B cell (primary cell): Measurements from ENCODE around the gene AGR3. TPM values are rescaled to one million over a fixed set of nuclear protein-coding genes. Genes with fewer than 3 reads are reported as not detected.

Experiments
- ATAC-seq: fragments of 200-7000 bp; cut with Tn5 transposase; one replicate; pipeline ENCODE4 v1.10.0; 2021; ENCODE audit warnings: low read depth, mild to moderate bottlenecking, moderate number of reproducible peaks, moderate library complexity
- CTCF ChIA-PET: fragments of 350-600 bp; sonication (Branson Sonifier 250); formaldehyde crosslinking; loops from one replicate; lab custom pipeline; 2021; ENCODE audit warnings: antibody characterized with exemption, inconsistent platforms; lab: Charles Lee
- POLR2A ChIA-PET: fragments of 350-600 bp; sonication (Branson Sonifier 250); formaldehyde crosslinking; loops from one replicate; lab custom pipeline; 2021; ENCODE audit warnings: antibody characterized with exemption; lab: Charles Lee
- DNase-seq: peaks from one replicate; pipeline ENCODE4 v3.0.0; 2013
- H2AFZ ChIP-seq: 2 replicates; pipeline ENCODE4 v1.6.1; 2012; ENCODE audit warnings: mild to moderate bottlenecking, low read depth, low read length; ENCODE audit not compliant: insufficient read depth, poor library complexity, severe bottlenecking
- H3K27ac ChIP-seq, 2 donors: 1 replicate in 1 of 2; 2 replicates in 1 of 2; pipeline ENCODE4 v1.5.1; 2012 to 2013; ENCODE audit warnings: low read length in 2 of 2, mild to moderate bottlenecking in 2 of 2, moderate library complexity in 1 of 2
- H3K27me3 ChIP-seq, 4 experiments: fragments of 200-600 bp in 1 of 4; sonication (generic) in 1 of 4; replicated peaks in 1 of 4; 1 replicate in 2 of 4; 2 replicates in 2 of 4; pipeline versions ENCODE4 v1.6.1 to v1.7.0; 2013 to 2016; ENCODE audit warnings: low read length in 3 of 4, mild to moderate bottlenecking in 2 of 4, mixed read lengths in 1 of 4, moderate library complexity in 1 of 4; ENCODE audit not compliant: insufficient read depth in 4 of 4, control insufficient read depth in 3 of 4; ENCODE audit errors: control extremely low read depth in 1 of 4
- H3K36me3 ChIP-seq, 2 experiments: replicated peaks in 1 of 2; 1 replicate in 1 of 2; 2 replicates in 1 of 2; pipeline versions ENCODE4 v1.6.1 to v1.7.1; 2013; ENCODE audit warnings: low read length in 1 of 2; ENCODE audit not compliant: insufficient read depth in 2 of 2, control insufficient read depth in 1 of 2; ENCODE audit errors: control extremely low read depth in 1 of 2, extremely low read depth in 1 of 2
- H3K4me1 ChIP-seq, 2 donors: fragments of 200-600 bp in 1 of 2; sonication (generic) in 1 of 2; 1 replicate in 1 of 2; 2 replicates in 1 of 2; pipeline versions ENCODE4 v1.5.1 to v1.6.1; 2013 to 2017; ENCODE audit warnings: low read length in 2 of 2; ENCODE audit not compliant: control insufficient read depth in 2 of 2, insufficient read depth in 2 of 2
- H3K4me2 ChIP-seq: replicated peaks from 2 replicates; pipeline ENCODE3; 2012; ENCODE audit warnings: mild to moderate bottlenecking, low read depth, low read length; ENCODE audit not compliant: poor library complexity, severe bottlenecking
- H3K4me3 ChIP-seq, 5 experiments: fragments of 200-600 bp in 1 of 5; sonication (generic) in 1 of 5; 1 replicate in 3 of 5; 2 replicates in 2 of 5; pipeline versions ENCODE4 v1.5.1 to v1.7.0; 2011 to 2016; ENCODE audit warnings: low read length in 4 of 5, mild to moderate bottlenecking in 4 of 5, low read depth in 2 of 5, control low read depth in 1 of 5, moderate library complexity in 1 of 5; ENCODE audit not compliant: insufficient read depth in 1 of 5; ENCODE audit errors: control extremely low read depth in 1 of 5, extremely low read depth in 1 of 5
- H3K79me2 ChIP-seq: fragments of 200-600 bp; sonication (generic); one replicate; pipeline ENCODE4 v1.6.0; 2016; ENCODE audit warnings: low read length; ENCODE audit not compliant: control insufficient read depth, insufficient read depth
- H3K9ac ChIP-seq: fragments of 200-600 bp; sonication (generic); 2 replicates; pipeline ENCODE4 v1.6.1; 2017; ENCODE audit warnings: mild to moderate bottlenecking, low read length, moderate library complexity
- H3K9me3 ChIP-seq, 3 donors: one replicate each; pipeline versions ENCODE4 v1.6.1 to v1.7.1; 2013; ENCODE audit warnings: low read length in 2 of 3; ENCODE audit not compliant: control insufficient read depth in 2 of 3, insufficient read depth in 1 of 3; ENCODE audit errors: control extremely low read depth in 1 of 3
- H4K20me1 ChIP-seq: 2 replicates; pipeline ENCODE4 v1.6.0; 2012; ENCODE audit warnings: mild to moderate bottlenecking, low read length; ENCODE audit not compliant: insufficient read depth, control insufficient read depth, poor library complexity, severe bottlenecking
- H3K27ac Mint-ChIP-seq: one replicate; pipeline ENCODE4 v1.8.0; 2021; ENCODE audit warnings: mixed read lengths
- H3K27me3 Mint-ChIP-seq: one replicate; pipeline ENCODE4 v1.8.0; 2021; ENCODE audit warnings: mixed read lengths
- H3K4me1 Mint-ChIP-seq: one replicate; pipeline ENCODE4 v1.8.0; 2021; ENCODE audit warnings: mixed read lengths
- H3K4me3 Mint-ChIP-seq: one replicate; pipeline ENCODE4 v1.8.0; 2021; ENCODE audit warnings: mixed read lengths
- H3K9me3 Mint-ChIP-seq: one replicate; pipeline ENCODE4 v1.8.0; 2022; ENCODE audit warnings: mixed read lengths; ENCODE audit not compliant: insufficient read depth
- EZH2 ChIP-seq: IDR thresholded peaks from 2 replicates; pipeline ENCODE4 v1.6.1; 2012; ENCODE audit warnings: borderline replicate concordance, low read depth, mild to moderate bottlenecking, moderate library complexity, low read length; ENCODE audit not compliant: insufficient read depth, poor library complexity, severe bottlenecking
- WGBS: methylation state at CpG from one replicate; pipeline ENCODE4 v1.1.5; 2013; ENCODE audit warnings: missing lambda C conversion rate; ENCODE audit not compliant: insufficient coverage; 5-methylcytosine and 5-hydroxymethylcytosine counted together
- intact Hi-C: fragments of 100-400 bp; cut with micrococcal nuclease; formaldehyde crosslinking; loops from one replicate; pipeline ENCODE4 v1.10.0; 2022
- polyA plus RNA-seq: library from polyadenylated mRNA; depleted of rRNA; stranded (reverse); fragments of >200 nt; gene quantifications from 2 replicates; pipeline ENCODE4 v1.2.3, GENCODE V29; 2012
- total RNA-seq, 2 donors: library from RNA; stranded (reverse); fragments of 120-200 nt in 1 of 2; gene quantifications; 1 replicate in 1 of 2; 2 replicates in 1 of 2; pipeline versions ENCODE4 v1.2.3 to v1.2.4, GENCODE V29; 2013 to 2022
- TF ChIP-seq, protein P1 (sequence below): fragments of 200-600 bp; IDR thresholded peaks from one replicate; pipeline ENCODE4 v1.8.0; 2022; ENCODE audit warnings: antibody characterized with exemption, mild to moderate bottlenecking

The AGR3 gene
- total and polyA plus RNA-seq, 2 donors (not counting 1 experiment from before 2014, with no cell fraction given), result not detected

DNA sequence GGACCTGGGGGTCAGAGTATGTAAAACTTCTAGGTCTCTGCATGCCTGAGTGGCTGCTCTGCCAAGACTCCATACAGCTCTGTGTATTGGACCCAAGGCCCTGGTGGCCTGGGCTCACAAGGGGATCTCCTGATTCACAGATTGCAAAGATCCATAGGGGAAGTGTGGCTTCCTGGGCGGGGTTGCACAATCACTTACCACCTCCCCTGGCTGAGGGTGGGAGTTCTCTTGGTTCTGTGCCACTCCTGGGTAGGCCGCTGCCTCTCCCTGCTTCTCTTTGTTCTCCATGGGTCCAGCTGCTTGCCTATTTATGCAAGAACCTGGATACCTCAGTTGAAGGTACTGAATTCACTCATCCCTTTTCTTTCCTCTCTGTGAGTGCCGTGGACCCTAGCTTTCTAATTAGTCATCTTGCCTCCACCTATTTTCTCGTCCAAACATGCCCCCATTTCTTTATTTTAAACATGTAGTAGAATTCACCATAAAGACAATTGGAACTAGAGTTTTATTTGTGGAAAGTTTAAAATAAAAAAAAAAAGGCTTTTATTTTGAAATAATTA, 18.5 kb upstream of the AGR3 start:
- no peak overlapping the region for H3K27ac Mint-ChIP-seq
- no peaks in the 10 kb centered on the region for H3K4me1 Mint-ChIP-seq
- no peak overlapping the region for H3K4me3 ChIP-seq
- 100% methylated on average over 1 of the region's 4 CpGs for WGBS
- ChIA-PET POLR2A (no interaction called here), CTCF (interaction anchor here (0.7 to 1.1 kb wide), 2 partner anchors 18 to 1555 kb away, joined by 3 to 4 read pairs; no protein-coding TSS in a partner anchor)
- intact Hi-C loops, result no loop called here
- H3K27ac ChIP-seq, result no peak overlapping the region
- H3K4me1 ChIP-seq, result no peaks in the 10 kb centered on the region
- H3K79me2 ChIP-seq, result no peaks in the 10 kb centered on the region
- no peak overlapping the region for H3K4me2 ChIP-seq
- H3K4me3 Mint-ChIP-seq, result no peak overlapping the region
- no peaks in the 10 kb centered on the region for H3K36me3 ChIP-seq
- no peak overlapping the region for H2AFZ ChIP-seq
- H4K20me1 ChIP-seq, result no peaks in the 10 kb centered on the region
- no peaks in the 10 kb centered on the region for H3K27me3 ChIP-seq
- ATAC-seq (no peak), DNase-seq (no peak)
- H3K9me3 ChIP-seq, result peaks cover 0 to 8% (median 5%) of the 10 kb centered on the region in 3 donors
- H3K27me3 Mint-ChIP-seq, result no peaks in the 10 kb centered on the region
- TF ChIP-seq EZH2, result no peak
- TF ChIP-seq, protein P1, sequence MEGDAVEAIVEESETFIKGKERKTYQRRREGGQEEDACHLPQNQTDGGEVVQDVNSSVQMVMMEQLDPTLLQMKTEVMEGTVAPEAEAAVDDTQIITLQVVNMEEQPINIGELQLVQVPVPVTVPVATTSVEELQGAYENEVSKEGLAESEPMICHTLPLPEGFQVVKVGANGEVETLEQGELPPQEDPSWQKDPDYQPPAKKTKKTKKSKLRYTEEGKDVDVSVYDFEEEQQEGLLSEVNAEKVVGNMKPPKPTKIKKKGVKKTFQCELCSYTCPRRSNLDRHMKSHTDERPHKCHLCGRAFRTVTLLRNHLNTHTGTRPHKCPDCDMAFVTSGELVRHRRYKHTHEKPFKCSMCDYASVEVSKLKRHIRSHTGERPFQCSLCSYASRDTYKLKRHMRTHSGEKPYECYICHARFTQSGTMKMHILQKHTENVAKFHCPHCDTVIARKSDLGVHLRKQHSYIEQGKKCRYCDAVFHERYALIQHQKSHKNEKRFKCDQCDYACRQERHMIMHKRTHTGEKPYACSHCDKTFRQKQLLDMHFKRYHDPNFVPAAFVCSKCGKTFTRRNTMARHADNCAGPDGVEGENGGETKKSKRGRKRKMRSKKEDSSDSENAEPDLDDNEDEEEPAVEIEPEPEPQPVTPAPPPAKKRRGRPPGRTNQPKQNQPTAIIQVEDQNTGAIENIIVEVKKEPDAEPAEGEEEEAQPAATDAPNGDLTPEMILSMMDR, result no peak
- H3K9ac ChIP-seq, result no peak overlapping the region
- H3K9me3 Mint-ChIP-seq, result no peaks in the 10 kb centered on the region

- Histone ChIP-seq H3K27ac (no peak overlapping the region), H3K36me3 (no peaks in the 10 kb centered on the region), H4K20me1 (no peaks in the 10 kb centered on the region), H3K4me2 (no peak overlapping the region), H3K79me2 (no peaks in the 10 kb centered on the region), H3K27me3 (no peaks in the 10 kb centered on the region), H3K4me1 (no peaks in the 10 kb centered on the region), H3K4me3 (no peak overlapping the region), H3K9ac (no peak overlapping the region), H3K9me3 (no peaks in the 10 kb centered on the region), H2AFZ (no peak overlapping the region)
- no peak for ATAC-seq
- ChIA-PET POLR2A (no interaction called here), CTCF (interaction anchor here (0.9 to 4.2 kb wide), 7 partner anchors 26 to 789 kb away, joined by 3 to 35 read pairs (median 4); no protein-coding TSS in a partner anchor)
- TF ChIP-seq, protein P1, result no peak
- no peaks in the 10 kb centered on the region for H3K9me3 Mint-ChIP-seq
- H3K4me3 Mint-ChIP-seq, result no peak overlapping the region
- DNase-seq, result no peak
- no peaks in the 10 kb centered on the region for H3K27me3 Mint-ChIP-seq
- no peak overlapping the region for H3K27ac Mint-ChIP-seq
- WGBS, result no CpG with 5 or more reads among the region's 1 CpG
- intact Hi-C loops, result loop anchor here (1.0 kb wide), 1 partner anchor 26 kb away; no protein-coding TSS in a partner anchor
- peaks cover 5% of the 10 kb centered on the region for H3K4me1 Mint-ChIP-seq
These were observed 10.3 kb upstream of the AGR3 start for GRCh38 chr7:16891874-16892643.
